Dermis microvascular lymphatic vessel endothelial cell (primary cell): ENCODE data around the gene TULP3. TPM values are rescaled to one million over a fixed set of nuclear protein-coding genes. Genes with fewer than 3 reads are reported as not detected.

Experiments used
- DNase-seq, 2 donors: peaks; one replicate each; pipeline versions ENCODE4 v3.0.0 to v3.0.0-alpha.2; 2010; ENCODE audit warnings: low read depth in 2 of 2
- total RNA-seq: library from RNA; depleted of rRNA; stranded (reverse); fragments of >200 nt; gene quantifications from 2 replicates; pipeline ENCODE4 v1.2.1, GENCODE V29; 2014

Gene TULP3
- total RNA-seq, 1 donor from 2014 or later, result 16.9 TPM

GRCh38 chr12:2877047-2877952 is 13.4 kb upstream of the TULP3 start, which contains the start of the genes FOXM1 and RHNO1:
Gene FOXM1, minus strand, starts transcription at chr12:2877174. Its CDS starts 2,696 bp downstream, at chr12:2874478.
Gene RHNO1, plus strand, starts transcription at chr12:2877223. Its CDS starts 8,144 bp downstream, at chr12:2885367.
- peak; percentile 78 to 90 for DNase-seq

GRCh38 chr12:2877953-2878732 is 12.5 kb upstream of the TULP3 start:
- DNase-seq, result no peak

GRCh38 chr12:2879853-2880252 is 10.8 kb upstream of the TULP3 start:
- DNase-seq, result no peak

- DNase-seq, result no peak
These were observed 5.9 kb upstream of the TULP3 start for GRCh38 chr12:2884810-2885209.

- DNase-seq, result no peak
These were observed 3.8 kb upstream of the TULP3 start for GRCh38 chr12:2886768-2887450.

GRCh38 chr12:2890001-2890387 is 697 bp upstream of the TULP3 start:
- DNase-seq, result no peak

- DNase-seq, result peak; percentile 22 to 65
These were observed 756 bp downstream of the TULP3 start for GRCh38 chr12:2891240-2892053.

- DNase-seq, result no peak
These were observed 1.6 kb downstream of the TULP3 start for GRCh38 chr12:2892246-2892645.

GRCh38 chr12:2893007-2893406 is 2.3 kb downstream of the TULP3 start:
- peak; percentile 39 to 43 for DNase-seq

GRCh38 chr12:2895051-2895451 is 4.4 kb downstream of the TULP3 start:
- no peak for DNase-seq

- no peak for DNase-seq
These were observed 4.8 kb downstream of the TULP3 start for GRCh38 chr12:2895511-2895910.

GRCh38 chr12:2897418-2897817 is 6.7 kb downstream of the TULP3 start:
- DNase-seq, result no peak

- no peak for DNase-seq
These were observed 10.0 kb downstream of the TULP3 start for GRCh38 chr12:2900642-2901041.

- DNase-seq, result peak in 1 of 2 donors; percentile 21
These were observed 11.7 kb downstream of the TULP3 start for GRCh38 chr12:2902272-2902880.

- DNase-seq, result no peak
These were observed 13.6 kb downstream of the TULP3 start for GRCh38 chr12:2904260-2904659.

GRCh38 chr12:2912216-2912575 is 21.5 kb downstream of the TULP3 start:
- no peak for DNase-seq

- DNase-seq, result peak; percentile 30 to 70
These were observed 28.6 kb downstream of the TULP3 start for GRCh38 chr12:2919249-2919648.

- DNase-seq, result no peak
These were observed 31.6 kb downstream of the TULP3 start for GRCh38 chr12:2922329-2922728.

- DNase-seq, result no peak
These were observed 32.4 kb downstream of the TULP3 start for GRCh38 chr12:2923057-2923456.

GRCh38 chr12:2924019-2924418 is 33.3 kb downstream of the TULP3 start:
- peak in 1 of 2 donors; percentile 11 for DNase-seq
